Measurements from ENCODE around the gene GOLGA8B. TPM values are rescaled to one million over a fixed set of nuclear protein-coding genes. Genes with fewer than 3 reads are reported as not detected.

Gene GOLGA8B
- total and polyA plus RNA-seq, 2 of the 8 experiments (the other 6 are each of a cell fraction or from before 2014, with no cell fraction given), result 14.1 to 23.3 TPM

- no peak overlapping the region for H2BK120ac ChIP-seq (replicated peaks; ENCODE audit: low read depth, low read length)
- H2AK5ac ChIP-seq (ENCODE audit: low read depth, low read length), result no peak overlapping the region
- no peak overlapping the region for H2BK15ac ChIP-seq (ENCODE audit: low read length)
- no peaks in the 10 kb centered on the region for H3K79me2 ChIP-seq (ENCODE audit: control insufficient read depth in 1 of 2, insufficient read depth in 2 of 2, low read length in 2 of 2)
- H3K56ac ChIP-seq (replicated peaks; ENCODE audit: insufficient read length, low read depth, low read length), result no peak overlapping the region
- no peaks in the 10 kb centered on the region for H3K79me1 ChIP-seq (ENCODE audit: low read depth, low read length)
- H3K4me3 ChIP-seq (ENCODE audit: extremely low read depth in 1 of 4, insufficient read depth in 2 of 4, low read depth in 3 of 4, low read length in 4 of 4), result no peak overlapping the region
- H4K91ac ChIP-seq (replicated peaks; ENCODE audit: insufficient read length, low read length), result no peak overlapping the region
- no peak overlapping the region for H3K23ac ChIP-seq (ENCODE audit: insufficient read length)
- H3K4ac ChIP-seq (replicated peaks; ENCODE audit: insufficient read length, low read depth, low read length), result no peak overlapping the region
- H3K23me2 ChIP-seq (ENCODE audit: low read depth, low read length), result no peaks in the 10 kb centered on the region
- POLR2A ChIA-PET (ENCODE audit: partially characterized antibody), result no interaction called here
- H3K9ac ChIP-seq (replicated peaks in 1 of 4; ENCODE audit: extremely low read depth in 1 of 4, low read depth in 3 of 4, low read length in 3 of 4), result no peak overlapping the region
- no peaks in the 10 kb centered on the region for H3K4me1 ChIP-seq (replicated peaks in 1 of 4; ENCODE audit: control insufficient read depth in 3 of 4, insufficient read depth in 4 of 4, low read length in 3 of 4)
- DNase-seq (ENCODE audit: low read depth in 1 of 2, low spot score in 2 of 2) (no peak), FAIRE-seq (no peak)
- no peak overlapping the region for H3K18ac ChIP-seq (ENCODE audit: extremely low read depth, low read length)
- no peak overlapping the region for H2BK20ac ChIP-seq (ENCODE audit: low read length)
- H3K9me3 ChIP-seq (ENCODE audit: insufficient read depth in 2 of 2, low read depth in 1 of 2, low read length in 1 of 2), result no peaks in the 10 kb centered on the region
- H3K14ac ChIP-seq (ENCODE audit: insufficient read length), result no peak overlapping the region
- H3K36me3 ChIP-seq (ENCODE audit: control insufficient read depth in 2 of 4, insufficient read depth in 4 of 4, low read length in 3 of 4), result no peaks in the 10 kb centered on the region
- no peaks in the 10 kb centered on the region for H3K27me3 ChIP-seq (replicated peaks in 1 of 4; ENCODE audit: control insufficient read depth in 3 of 4, extremely low read depth in 1 of 4, insufficient read depth in 3 of 4, low read length in 3 of 4)
- no peak overlapping the region for H3K27ac ChIP-seq (ENCODE audit: low read depth, low read length)
- no peak overlapping the region for H2AFZ ChIP-seq (ENCODE audit: low read length)
- CTCF ChIA-PET (ENCODE audit: partially characterized antibody), result no interaction called here
- H3K4me2 ChIP-seq (ENCODE audit: insufficient read depth in 1 of 2, low read depth in 2 of 2, low read length in 2 of 2), result no peak overlapping the region
- H2BK5ac ChIP-seq (ENCODE audit: low read depth, low read length), result no peak overlapping the region
- no peaks in the 10 kb centered on the region for H4K20me1 ChIP-seq (replicated peaks in 1 of 2; ENCODE audit: control insufficient read depth in 1 of 2, insufficient read depth in 2 of 2, low read length in 2 of 2)
- H2BK12ac ChIP-seq (ENCODE audit: low read depth, low read length), result no peak overlapping the region
- H4K5ac ChIP-seq (ENCODE audit: insufficient read length, low read depth, low read length), result no peak overlapping the region
- no peak overlapping the region for H4K8ac ChIP-seq (ENCODE audit: extremely low read depth, insufficient read depth, low read length)
- TF ChIP-seq SUZ12 (IDR thresholded peaks at IDR 0.05; ENCODE audit: low read length) (no peak), TBP (IDR thresholded peaks at IDR 0.05; ENCODE audit: low read depth, low read length) (no peak), RFX5 (IDR thresholded peaks at IDR 0.05; ENCODE audit: borderline replicate concordance, low read depth, low read length) (no peak), JUN (IDR thresholded peaks at IDR 0.05; ENCODE audit: low read depth, low read length) (no peak), SP2 (IDR thresholded peaks at IDR 0.05; ENCODE audit: low read length) (no peak), YY1 (IDR thresholded peaks at IDR 0.05; ENCODE audit: low read depth, low read length) (no peak), RBBP5 (IDR thresholded peaks at IDR 0.05; ENCODE audit: borderline replicate concordance, low read depth, low read length) (no peak), ASH2L (IDR thresholded peaks at IDR 0.05; ENCODE audit: low read length) (no peak), CBX5 (IDR thresholded peaks at IDR 0.05; ENCODE audit: low read depth, low read length) (no peak)
- TF ChIP-seq, protein P1, sequence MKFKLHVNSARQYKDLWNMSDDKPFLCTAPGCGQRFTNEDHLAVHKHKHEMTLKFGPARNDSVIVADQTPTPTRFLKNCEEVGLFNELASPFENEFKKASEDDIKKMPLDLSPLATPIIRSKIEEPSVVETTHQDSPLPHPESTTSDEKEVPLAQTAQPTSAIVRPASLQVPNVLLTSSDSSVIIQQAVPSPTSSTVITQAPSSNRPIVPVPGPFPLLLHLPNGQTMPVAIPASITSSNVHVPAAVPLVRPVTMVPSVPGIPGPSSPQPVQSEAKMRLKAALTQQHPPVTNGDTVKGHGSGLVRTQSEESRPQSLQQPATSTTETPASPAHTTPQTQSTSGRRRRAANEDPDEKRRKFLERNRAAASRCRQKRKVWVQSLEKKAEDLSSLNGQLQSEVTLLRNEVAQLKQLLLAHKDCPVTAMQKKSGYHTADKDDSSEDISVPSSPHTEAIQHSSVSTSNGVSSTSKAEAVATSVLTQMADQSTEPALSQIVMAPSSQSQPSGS (IDR thresholded peaks at IDR 0.05; ENCODE audit: low read length), result no peak
- TF ChIP-seq, protein P2, sequence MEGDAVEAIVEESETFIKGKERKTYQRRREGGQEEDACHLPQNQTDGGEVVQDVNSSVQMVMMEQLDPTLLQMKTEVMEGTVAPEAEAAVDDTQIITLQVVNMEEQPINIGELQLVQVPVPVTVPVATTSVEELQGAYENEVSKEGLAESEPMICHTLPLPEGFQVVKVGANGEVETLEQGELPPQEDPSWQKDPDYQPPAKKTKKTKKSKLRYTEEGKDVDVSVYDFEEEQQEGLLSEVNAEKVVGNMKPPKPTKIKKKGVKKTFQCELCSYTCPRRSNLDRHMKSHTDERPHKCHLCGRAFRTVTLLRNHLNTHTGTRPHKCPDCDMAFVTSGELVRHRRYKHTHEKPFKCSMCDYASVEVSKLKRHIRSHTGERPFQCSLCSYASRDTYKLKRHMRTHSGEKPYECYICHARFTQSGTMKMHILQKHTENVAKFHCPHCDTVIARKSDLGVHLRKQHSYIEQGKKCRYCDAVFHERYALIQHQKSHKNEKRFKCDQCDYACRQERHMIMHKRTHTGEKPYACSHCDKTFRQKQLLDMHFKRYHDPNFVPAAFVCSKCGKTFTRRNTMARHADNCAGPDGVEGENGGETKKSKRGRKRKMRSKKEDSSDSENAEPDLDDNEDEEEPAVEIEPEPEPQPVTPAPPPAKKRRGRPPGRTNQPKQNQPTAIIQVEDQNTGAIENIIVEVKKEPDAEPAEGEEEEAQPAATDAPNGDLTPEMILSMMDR (IDR thresholded peaks at IDR 0.05; ENCODE audit: control extremely low read depth in 1 of 3, insufficient read depth in 1 of 3, low read depth in 1 of 3, low read length in 3 of 3), result no peak
Measured at GRCh38 chr15:34607832-34608231, 24.4 kb upstream of the GOLGA8B start.
